SK-N-SH (cell line): ENCODE results near the gene RPL39L. TPM values are rescaled to one million over a fixed set of nuclear protein-coding genes. Genes with fewer than 3 reads are reported as not detected.

Experiments
- CTCF ChIA-PET: fragments of 300-600, 350-600 bp; formaldehyde crosslinking; extraction: SDS; loops from one replicate; lab custom pipeline; 2021; lab: Yijun Ruan, JAX
- POLR2A ChIA-PET: fragments of 350-600 bp; sonication (Branson Sonifier 250); formaldehyde crosslinking; extraction: SDS; loops from one replicate; lab custom pipeline; 2020; ENCODE audit warnings: antibody characterized with exemption, inconsistent platforms; lab: Yijun Ruan, JAX
- DNase-seq: peaks from one replicate; pipeline ENCODE4 v3.0.0; 2012
- H2AFZ ChIP-seq: fragments of 200-600 bp; sonication (generic); 2 replicates; pipeline ENCODE4 v1.8.1; 2016; ENCODE audit warnings: antibody characterized with exemption, mild to moderate bottlenecking, low read depth
- H3F3A ChIP-seq: fragments of 200-600 bp; sonication (generic); replicated peaks from 2 replicates; pipeline ENCODE3; 2016; ENCODE audit warnings: antibody characterized with exemption, mild to moderate bottlenecking; ENCODE audit not compliant: insufficient read depth
- H3K27ac ChIP-seq, 2 experiments: fragments of 200-500 bp in 1 of 2; fragments of 200-600 bp in 1 of 2; sonication (Bioruptor generic) in 1 of 2; sonication (generic), shearing (Covaris generic) in 1 of 2; 2 replicates each; pipeline versions ENCODE4 v1.5.1 to v1.6.1; 2014 to 2016; ENCODE audit warnings: low read depth in 2 of 2, inconsistent platforms in 1 of 2, low read length in 1 of 2, mild to moderate bottlenecking in 1 of 2, mixed read lengths in 1 of 2
- H3K27me3 ChIP-seq: fragments of 200-600 bp; sonication (generic), shearing (Covaris generic); 2 replicates; pipeline ENCODE4 v1.6.1; 2016; ENCODE audit warnings: mixed run types; ENCODE audit not compliant: insufficient read depth
- H3K36me3 ChIP-seq, 2 experiments: fragments of 200-500 bp in 1 of 2; fragments of 200-600 bp in 1 of 2; sonication (Bioruptor generic) in 1 of 2; sonication (generic) in 1 of 2; replicated peaks in 1 of 2; 2 replicates each; pipeline versions ENCODE3 to v1.5.1; 2014 to 2016; ENCODE audit warnings: low read length in 1 of 2, mild to moderate bottlenecking in 1 of 2; ENCODE audit not compliant: insufficient read depth in 2 of 2, control insufficient read depth in 1 of 2
- H3K4me1 ChIP-seq, 2 experiments: fragments of 200-500 bp in 1 of 2; fragments of 200-600 bp in 1 of 2; sonication (Bioruptor generic) in 1 of 2; sonication (generic), shearing (Covaris generic) in 1 of 2; 2 replicates each; pipeline versions ENCODE4 v1.5.1 to v1.6.1; 2014 to 2016; ENCODE audit warnings: low read depth in 1 of 2, low read length in 1 of 2, mixed run types in 1 of 2; ENCODE audit not compliant: insufficient read depth in 2 of 2, control insufficient read depth in 1 of 2
- H3K4me2 ChIP-seq: fragments of 200-600 bp; sonication (generic), shearing (Covaris generic); 2 replicates; pipeline ENCODE4 v1.6.1; 2017; ENCODE audit warnings: mixed run types
- H3K4me3 ChIP-seq, 2 experiments: fragments of 200-500 bp in 1 of 2; fragments of 200-600 bp in 1 of 2; sonication (Bioruptor generic) in 1 of 2; sonication (generic), shearing (Covaris generic) in 1 of 2; 2 replicates each; pipeline versions ENCODE4 v1.5.1 to v1.8.1; 2014 to 2016; ENCODE audit warnings: low read depth in 2 of 2, inconsistent platforms in 1 of 2, low read length in 1 of 2, mild to moderate bottlenecking in 1 of 2, mixed read lengths in 1 of 2, moderate library complexity in 1 of 2
- H3K79me2 ChIP-seq: fragments of 200-600 bp; sonication (generic); 2 replicates; pipeline ENCODE4 v1.8.1; 2017; ENCODE audit warnings: mild to moderate bottlenecking; ENCODE audit not compliant: insufficient read depth
- H3K9ac ChIP-seq: fragments of 200-600 bp; sonication (generic); 2 replicates; pipeline ENCODE4 v1.6.1; 2017; ENCODE audit warnings: mixed run types
- H3K9me2 ChIP-seq: fragments of 200-600 bp; sonication (generic); 2 replicates; pipeline ENCODE4 v1.6.1; 2017; ENCODE audit warnings: mixed run types
- H3K9me3 ChIP-seq: fragments of 200-600 bp; sonication (generic); 2 replicates; pipeline ENCODE4 v1.6.1; 2017; ENCODE audit warnings: mixed run types, mild to moderate bottlenecking, moderate library complexity
- H4K20me1 ChIP-seq: fragments of 200-600 bp; sonication (generic); 2 replicates; pipeline ENCODE4 v1.6.1; 2017; ENCODE audit warnings: mild to moderate bottlenecking, mixed run types; ENCODE audit not compliant: insufficient read depth
- CHD2 ChIP-seq: fragments of 150-350 bp; IDR thresholded peaks from 2 replicates; pipeline ENCODE4 v1.6.1; 2018; ENCODE audit warnings: low read length; ENCODE audit not compliant: partially characterized antibody
- ELF1 ChIP-seq: IDR thresholded peaks from 2 replicates; pipeline ENCODE4 v1.4.0; 2012
- EP300 ChIP-seq, 2 experiments: IDR thresholded peaks; 2 replicates each; pipeline versions ENCODE4 v1.4.0 to v1.6.1; 2012; ENCODE audit warnings: borderline replicate concordance in 1 of 2, low read depth in 1 of 2, low read length in 1 of 2
- FOSL2 ChIP-seq: IDR thresholded peaks from 2 replicates; pipeline ENCODE4 v1.4.0; 2012; ENCODE audit warnings: low read depth, mild to moderate bottlenecking, moderate library complexity, borderline replicate concordance
- FOXJ3 ChIP-seq: sonication (generic); formaldehyde crosslinking; IDR thresholded peaks from 2 replicates; pipeline ENCODE4 v1.5.1; 2020; ENCODE audit warnings: mild to moderate bottlenecking, missing genetic modification reagents
- GABPA ChIP-seq: IDR thresholded peaks from 2 replicates; pipeline ENCODE4 v1.4.0; 2012; ENCODE audit warnings: low read depth, mild to moderate bottlenecking
- GATA2 ChIP-seq: sonication (generic); formaldehyde crosslinking; IDR thresholded peaks from 2 replicates; pipeline ENCODE4 v1.5.0; 2020; ENCODE audit warnings: mild to moderate bottlenecking, missing genetic modification reagents
- JUND ChIP-seq: IDR thresholded peaks from 2 replicates; pipeline ENCODE4 v1.4.0; 2012
- MXI1 ChIP-seq: IDR thresholded peaks from 2 replicates; pipeline ENCODE4 v1.6.1; 2012; ENCODE audit warnings: mild to moderate bottlenecking, low read depth, low read length, improper control_type of control experiment
- NFIC ChIP-seq: IDR thresholded peaks from 2 replicates; pipeline ENCODE4 v1.4.0; 2012; ENCODE audit warnings: borderline replicate concordance
- POLR2AphosphoS5 ChIP-seq: IDR thresholded peaks from 2 replicates; pipeline ENCODE4 v1.6.1; 2012; ENCODE audit warnings: low read depth, low read length
- RCOR1 ChIP-seq: fragments of 150-350 bp; IDR thresholded peaks from 2 replicates; pipeline ENCODE4 v1.6.1; 2017; ENCODE audit warnings: antibody characterized with exemption, low read length
- REST ChIP-seq: IDR thresholded peaks from 2 replicates; pipeline ENCODE4 v1.6.1; 2012; ENCODE audit warnings: mild to moderate bottlenecking, low read depth, low read length, moderate library complexity
- RXRA ChIP-seq: IDR thresholded peaks from 2 replicates; pipeline ENCODE4 v1.4.0; 2012; ENCODE audit warnings: low read depth, mild to moderate bottlenecking, borderline replicate concordance
- SIN3A ChIP-seq: IDR thresholded peaks from 2 replicates; pipeline ENCODE4 v1.6.1; 2012; ENCODE audit warnings: low read depth, mild to moderate bottlenecking, low read length, moderate library complexity, borderline replicate concordance
- TAF1 ChIP-seq: IDR thresholded peaks from 2 replicates; pipeline ENCODE4 v1.6.1; 2012; ENCODE audit warnings: low read depth, mild to moderate bottlenecking, low read length, moderate library complexity, borderline replicate concordance
- TCF12 ChIP-seq: IDR thresholded peaks from 2 replicates; pipeline ENCODE4 v1.4.0; 2012
- TEAD4 ChIP-seq: IDR thresholded peaks from 2 replicates; pipeline ENCODE4 v1.4.0; 2012; ENCODE audit warnings: mild to moderate bottlenecking, borderline replicate concordance; ENCODE audit not compliant: insufficient read depth
- YY1 ChIP-seq: IDR thresholded peaks from 2 replicates; pipeline ENCODE4 v1.4.0; 2012; ENCODE audit warnings: low read depth, mild to moderate bottlenecking
- WGBS: methylation state at CpG from one replicate; pipeline ENCODE4 v1.1.6; 2017; ENCODE audit warnings: low lambda C conversion rate; 5-methylcytosine and 5-hydroxymethylcytosine counted together
- polyA plus RNA-seq, 3 experiments: library from polyadenylated mRNA; depleted of rRNA; stranded (reverse); fragments of >200 nt; gene quantifications; 2 replicates each; pipeline ENCODE4 v1.2.3, GENCODE V29; 2012
- TF ChIP-seq, protein P1 (sequence below): IDR thresholded peaks from 2 replicates; pipeline ENCODE4 v1.4.0; 2012; ENCODE audit warnings: low read depth
- TF ChIP-seq, protein P2 (sequence below): IDR thresholded peaks from 2 replicates; pipeline ENCODE4 v1.4.0; 2012; ENCODE audit warnings: low read depth, borderline replicate concordance
- TF ChIP-seq, protein P3 (sequence below): IDR thresholded peaks from 2 replicates; pipeline ENCODE4; 2012
- TF ChIP-seq, protein P4 (sequence below): IDR thresholded peaks from 2 replicates; pipeline ENCODE4 v1.4.0; 2012; ENCODE audit warnings: low read depth, borderline replicate concordance

Gene RPL39L
- polyA plus RNA-seq, 1 of the 3 experiments (the other 2 are of a cell fraction), result 25.3 TPM

GRCh38 chr3:187101184-187102072 lies 37.9 kb downstream of the RPL39L start:
- H3K4me2 ChIP-seq, result peak overlapping the region; percentile 74
- DNase-seq, result peak; percentile 54
- H3K27me3 ChIP-seq, result no peaks in the 10 kb centered on the region
- peak overlapping the region; percentile 18; the same call in 1 of the 2 replicates for H3K9ac ChIP-seq
- TF ChIP-seq, protein P1, sequence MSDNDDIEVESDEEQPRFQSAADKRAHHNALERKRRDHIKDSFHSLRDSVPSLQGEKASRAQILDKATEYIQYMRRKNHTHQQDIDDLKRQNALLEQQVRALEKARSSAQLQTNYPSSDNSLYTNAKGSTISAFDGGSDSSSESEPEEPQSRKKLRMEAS, result 0 out of 2 replicates have a peak, but pooled peaks have one; percentile 38
- TF ChIP-seq ELF1 (no peak), TEAD4 (no peak), RXRA (no peak), GABPA (no peak), JUND (no peak), TCF12 (peak; percentile 93), POLR2AphosphoS5 (peak; percentile 64), FOXJ3 (CRISPR knock-in tag) (no peak), MXI1 (no peak), FOSL2 (no peak), NFIC (peak; percentile 79), CHD2 (peak; percentile 50), GATA2 (CRISPR knock-in tag) (peak; percentile 52; the same call in 1 of the 2 replicates), EP300 (IDR thresholded peaks at IDR 0.05; ENCODE audit: borderline replicate concordance in 1 of 2, low read depth in 1 of 2, low read length in 1 of 2) (peak in 1 of 2 experiments; percentile 27; a peak in 1 of 4 replicates), SIN3A (0 out of 2 replicates have a peak, but pooled peaks have one; percentile 44), TAF1 (no peak), REST (no peak), YY1 (no peak), RCOR1 (peak; percentile 92)
- TF ChIP-seq, protein P2, sequence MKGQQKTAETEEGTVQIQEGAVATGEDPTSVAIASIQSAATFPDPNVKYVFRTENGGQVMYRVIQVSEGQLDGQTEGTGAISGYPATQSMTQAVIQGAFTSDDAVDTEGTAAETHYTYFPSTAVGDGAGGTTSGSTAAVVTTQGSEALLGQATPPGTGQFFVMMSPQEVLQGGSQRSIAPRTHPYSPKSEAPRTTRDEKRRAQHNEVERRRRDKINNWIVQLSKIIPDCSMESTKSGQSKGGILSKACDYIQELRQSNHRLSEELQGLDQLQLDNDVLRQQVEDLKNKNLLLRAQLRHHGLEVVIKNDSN, result no peak
- TF ChIP-seq, protein P3, sequence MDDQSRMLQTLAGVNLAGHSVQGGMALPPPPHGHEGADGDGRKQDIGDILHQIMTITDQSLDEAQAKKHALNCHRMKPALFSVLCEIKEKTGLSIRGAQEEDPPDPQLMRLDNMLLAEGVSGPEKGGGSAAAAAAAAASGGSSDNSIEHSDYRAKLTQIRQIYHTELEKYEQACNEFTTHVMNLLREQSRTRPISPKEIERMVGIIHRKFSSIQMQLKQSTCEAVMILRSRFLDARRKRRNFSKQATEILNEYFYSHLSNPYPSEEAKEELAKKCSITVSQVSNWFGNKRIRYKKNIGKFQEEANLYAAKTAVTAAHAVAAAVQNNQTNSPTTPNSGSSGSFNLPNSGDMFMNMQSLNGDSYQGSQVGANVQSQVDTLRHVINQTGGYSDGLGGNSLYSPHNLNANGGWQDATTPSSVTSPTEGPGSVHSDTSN, result peak; percentile 66
- TF ChIP-seq, protein P4, sequence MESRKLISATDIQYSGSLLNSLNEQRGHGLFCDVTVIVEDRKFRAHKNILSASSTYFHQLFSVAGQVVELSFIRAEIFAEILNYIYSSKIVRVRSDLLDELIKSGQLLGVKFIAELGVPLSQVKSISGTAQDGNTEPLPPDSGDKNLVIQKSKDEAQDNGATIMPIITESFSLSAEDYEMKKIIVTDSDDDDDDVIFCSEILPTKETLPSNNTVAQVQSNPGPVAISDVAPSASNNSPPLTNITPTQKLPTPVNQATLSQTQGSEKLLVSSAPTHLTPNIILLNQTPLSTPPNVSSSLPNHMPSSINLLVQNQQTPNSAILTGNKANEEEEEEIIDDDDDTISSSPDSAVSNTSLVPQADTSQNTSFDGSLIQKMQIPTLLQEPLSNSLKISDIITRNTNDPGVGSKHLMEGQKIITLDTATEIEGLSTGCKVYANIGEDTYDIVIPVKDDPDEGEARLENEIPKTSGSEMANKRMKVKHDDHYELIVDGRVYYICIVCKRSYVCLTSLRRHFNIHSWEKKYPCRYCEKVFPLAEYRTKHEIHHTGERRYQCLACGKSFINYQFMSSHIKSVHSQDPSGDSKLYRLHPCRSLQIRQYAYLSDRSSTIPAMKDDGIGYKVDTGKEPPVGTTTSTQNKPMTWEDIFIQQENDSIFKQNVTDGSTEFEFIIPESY, result no peak
- no peaks in the 10 kb centered on the region for H4K20me1 ChIP-seq
- H3K27ac ChIP-seq, result peak overlapping the region; percentile 55 to 78; a peak in 3 of 4 replicates
- POLR2A ChIA-PET, result no interaction called here
- peaks cover 9 to 10% of the 10 kb centered on the region in 2 experiments for H3K4me1 ChIP-seq
- WGBS, result 29% methylated on average over 5 of the region's 9 CpGs
- H3K9me3 ChIP-seq, result 0 out of 2 replicates have a peak, but pooled peaks cover 4% of the 10 kb centered on the region
- H3K4me3 ChIP-seq, result peak overlapping the region; percentile 40 to 55
- H2AFZ ChIP-seq, result peak overlapping the region; percentile 81
- CTCF ChIA-PET, result interaction anchor here (2.3 to 5.7 kb wide), 3 partner anchors 11 to 63 kb away, joined by 12 to 37 read pairs (median 14); partner anchors contain the start of gene RPL39L
- H3F3A ChIP-seq, result peaks cover 13% of the 10 kb centered on the region
- H3K9me2 ChIP-seq, result no peaks in the 10 kb centered on the region
- no peaks in the 10 kb centered on the region for H3K79me2 ChIP-seq
- no peaks in the 10 kb centered on the region for H3K36me3 ChIP-seq
